ENCODE results near the gene FBXW7. TPM values are rescaled to one million over a fixed set of nuclear protein-coding genes. Genes with fewer than 3 reads are reported as not detected.

FBXW7 gene, protein sequence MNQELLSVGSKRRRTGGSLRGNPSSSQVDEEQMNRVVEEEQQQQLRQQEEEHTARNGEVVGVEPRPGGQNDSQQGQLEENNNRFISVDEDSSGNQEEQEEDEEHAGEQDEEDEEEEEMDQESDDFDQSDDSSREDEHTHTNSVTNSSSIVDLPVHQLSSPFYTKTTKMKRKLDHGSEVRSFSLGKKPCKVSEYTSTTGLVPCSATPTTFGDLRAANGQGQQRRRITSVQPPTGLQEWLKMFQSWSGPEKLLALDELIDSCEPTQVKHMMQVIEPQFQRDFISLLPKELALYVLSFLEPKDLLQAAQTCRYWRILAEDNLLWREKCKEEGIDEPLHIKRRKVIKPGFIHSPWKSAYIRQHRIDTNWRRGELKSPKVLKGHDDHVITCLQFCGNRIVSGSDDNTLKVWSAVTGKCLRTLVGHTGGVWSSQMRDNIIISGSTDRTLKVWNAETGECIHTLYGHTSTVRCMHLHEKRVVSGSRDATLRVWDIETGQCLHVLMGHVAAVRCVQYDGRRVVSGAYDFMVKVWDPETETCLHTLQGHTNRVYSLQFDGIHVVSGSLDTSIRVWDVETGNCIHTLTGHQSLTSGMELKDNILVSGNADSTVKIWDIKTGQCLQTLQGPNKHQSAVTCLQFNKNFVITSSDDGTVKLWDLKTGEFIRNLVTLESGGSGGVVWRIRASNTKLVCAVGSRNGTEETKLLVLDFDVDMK
- total RNA-seq = 86.3 and 89.5 TPM in 2 replicates

GRCh38 chr4:152535903-152536544 is at the start of gene FBXW7:
FBXW7 (minus strand) TSS chr4:152536092; CDS start chr4:152411803, 124,289 bp downstream.

Other genes starting within 250 kb of the FBXW7 start
- 30.5 and 34.5 TPM in 2 replicates for gene TMEM154, start 143.9 kb upstream of the FBXW7 start, total RNA-seq
- 0.24 TPM in 1 of 2 replicates, not detected in the other for gene TIGD4, start 243.6 kb upstream of the FBXW7 start, total RNA-seq
- gene ARFIP1, start 243.9 kb upstream of the FBXW7 start, total RNA-seq = 39.3 and 47.1 TPM in 2 replicates

All from tracheal epithelial cell (primary cell).